GM21717 (cell line): ENCODE data around the gene SLC25A44.

Experiments used
- ATAC-seq: cut with Tn5 transposase; IDR thresholded peaks from one replicate; pipeline ENCODE4 v1.9.1; 2021; ENCODE audit warnings: mild to moderate bottlenecking, moderate library complexity; ENCODE audit not compliant: unreplicated experiment

Gene SLC25A44

DNA sequence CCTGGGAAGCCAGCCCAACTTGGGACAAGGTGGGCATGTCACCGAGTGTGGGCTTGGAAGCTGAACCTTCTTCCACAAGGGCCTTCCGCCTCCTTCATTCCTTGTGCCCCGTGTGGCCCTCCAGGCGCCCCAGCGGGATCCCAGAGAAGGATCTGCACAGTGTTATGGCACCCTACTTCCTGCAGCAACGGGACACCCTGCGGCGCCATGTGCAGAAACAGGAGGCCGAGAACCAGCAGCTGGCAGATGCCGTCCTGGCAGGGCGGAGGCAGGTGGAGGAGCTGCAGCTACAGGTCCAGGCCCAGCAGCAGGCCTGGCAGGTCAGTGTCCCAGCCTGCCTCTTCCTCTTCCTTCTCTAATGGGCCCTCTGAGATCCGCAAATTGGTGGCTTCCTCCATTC, 42.3 kb downstream of the SLC25A44 start:
- ATAC-seq = no peak

DNA sequence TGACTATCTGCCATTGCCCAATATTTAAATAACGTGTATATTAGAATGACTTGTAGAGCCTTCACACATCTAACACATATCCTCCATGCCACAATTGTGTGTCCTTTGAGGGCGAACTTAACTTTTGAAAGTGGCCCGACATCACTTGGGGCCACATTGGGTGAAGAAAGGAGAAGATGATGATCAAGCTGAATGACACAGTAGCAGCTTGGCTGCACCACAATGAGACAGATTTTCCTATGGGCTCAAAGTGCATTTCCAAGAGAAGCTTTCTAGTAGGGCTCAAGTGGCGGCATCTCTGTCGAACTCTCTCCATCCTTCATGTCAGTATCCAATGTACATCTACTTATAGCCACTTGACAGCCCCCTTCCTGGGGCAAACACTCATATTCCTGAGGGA, 44.3 kb downstream of the SLC25A44 start:
- ATAC-seq = no peak

DNA sequence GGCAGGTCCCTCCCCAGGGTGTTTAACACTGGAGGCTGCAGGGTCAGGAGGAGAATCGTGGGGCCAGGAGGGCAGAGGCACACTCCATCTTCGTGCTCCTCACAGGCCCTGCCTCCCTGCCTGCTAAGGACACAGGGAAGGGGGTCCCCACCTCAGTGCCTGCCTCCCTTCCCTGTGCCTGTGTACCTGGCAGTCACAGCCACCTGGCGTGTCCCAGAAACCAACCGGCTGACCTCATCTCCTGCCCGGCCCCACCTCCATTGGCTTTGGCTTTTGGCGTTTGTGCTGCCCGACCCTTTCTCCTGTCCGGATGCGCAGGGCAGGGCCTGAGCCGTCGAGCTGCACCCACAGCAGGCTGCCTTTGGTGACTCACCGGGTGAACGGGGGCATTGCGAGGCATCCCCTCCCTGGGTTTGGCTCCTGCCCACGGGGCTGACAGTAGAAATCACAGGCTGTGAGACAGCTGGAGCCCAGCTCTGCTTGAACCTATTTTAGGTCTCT, 47.5 kb downstream of the SLC25A44 start:
- no peak for ATAC-seq

DNA sequence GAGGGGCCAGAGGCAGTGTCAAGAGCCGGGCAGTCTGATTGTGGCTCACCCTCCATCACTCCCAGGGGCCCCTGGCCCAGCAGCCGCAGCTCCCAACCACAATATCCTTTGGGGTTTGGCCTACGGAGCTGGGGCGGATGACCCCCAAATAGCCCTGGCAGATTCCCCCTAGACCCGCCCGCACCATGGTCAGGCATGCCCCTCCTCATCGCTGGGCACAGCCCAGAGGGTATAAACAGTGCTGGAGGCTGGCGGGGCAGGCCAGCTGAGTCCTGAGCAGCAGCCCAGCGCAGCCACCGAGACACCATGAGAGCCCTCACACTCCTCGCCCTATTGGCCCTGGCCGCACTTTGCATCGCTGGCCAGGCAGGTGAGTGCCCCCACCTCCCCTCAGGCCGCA, 48.0 kb downstream of the SLC25A44 start, which contains the start of gene BGLAP:
TSS of gene BGLAP (plus strand) at position 259 of the 400 bp plus-strand sequence. CDS start at position 307, 48 bp downstream.
- no peak for ATAC-seq

DNA sequence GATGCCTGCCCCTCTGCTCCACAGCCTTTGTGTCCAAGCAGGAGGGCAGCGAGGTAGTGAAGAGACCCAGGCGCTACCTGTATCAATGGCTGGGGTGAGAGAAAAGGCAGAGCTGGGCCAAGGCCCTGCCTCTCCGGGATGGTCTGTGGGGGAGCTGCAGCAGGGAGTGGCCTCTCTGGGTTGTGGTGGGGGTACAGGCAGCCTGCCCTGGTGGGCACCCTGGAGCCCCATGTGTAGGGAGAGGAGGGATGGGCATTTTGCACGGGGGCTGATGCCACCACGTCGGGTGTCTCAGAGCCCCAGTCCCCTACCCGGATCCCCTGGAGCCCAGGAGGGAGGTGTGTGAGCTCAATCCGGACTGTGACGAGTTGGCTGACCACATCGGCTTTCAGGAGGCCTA, 48.8 kb downstream of the SLC25A44 start:
- no peak for ATAC-seq

DNA sequence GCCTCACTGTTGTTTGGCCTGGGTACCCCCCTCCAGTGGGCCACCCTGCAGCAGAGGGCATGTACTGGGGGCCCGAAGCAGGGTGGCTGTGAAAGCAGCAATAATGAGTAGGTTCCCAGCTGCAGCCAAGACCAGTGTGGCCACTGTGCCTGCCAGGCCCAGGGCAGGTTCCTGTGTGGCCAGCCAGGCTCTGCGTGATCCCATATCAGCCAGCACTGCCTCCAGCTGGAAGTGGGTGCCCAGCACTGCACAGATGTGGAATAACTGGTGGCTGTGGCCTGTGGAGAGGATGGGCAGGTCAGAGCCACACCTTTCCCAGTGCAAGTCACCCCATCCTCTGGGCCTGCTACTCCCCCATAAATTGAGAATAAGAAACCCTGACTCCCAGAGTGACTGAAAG, 50.2 kb downstream of the SLC25A44 start:
- no peak for ATAC-seq

DNA sequence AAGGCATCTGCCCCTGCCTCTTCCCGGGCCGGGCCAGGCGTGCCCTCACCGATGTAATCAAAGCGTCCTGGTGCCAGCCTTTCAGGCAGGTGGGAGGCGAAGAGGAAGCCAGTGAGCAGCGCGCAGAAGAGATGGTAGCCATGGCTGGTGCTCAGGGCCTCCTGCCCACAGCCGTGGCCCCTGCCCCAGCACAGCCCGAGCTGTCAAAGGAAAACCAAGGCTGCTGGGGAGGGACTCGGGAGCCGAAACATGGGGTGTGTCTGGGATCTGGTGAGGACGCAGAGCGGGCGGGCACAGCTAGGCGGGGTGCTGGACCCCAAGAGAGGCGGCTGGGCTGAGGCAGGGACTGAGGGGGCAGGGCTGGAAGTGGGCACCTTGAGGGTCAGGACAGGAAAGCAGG, 50.8 kb downstream of the SLC25A44 start:
- ATAC-seq = no peak

DNA sequence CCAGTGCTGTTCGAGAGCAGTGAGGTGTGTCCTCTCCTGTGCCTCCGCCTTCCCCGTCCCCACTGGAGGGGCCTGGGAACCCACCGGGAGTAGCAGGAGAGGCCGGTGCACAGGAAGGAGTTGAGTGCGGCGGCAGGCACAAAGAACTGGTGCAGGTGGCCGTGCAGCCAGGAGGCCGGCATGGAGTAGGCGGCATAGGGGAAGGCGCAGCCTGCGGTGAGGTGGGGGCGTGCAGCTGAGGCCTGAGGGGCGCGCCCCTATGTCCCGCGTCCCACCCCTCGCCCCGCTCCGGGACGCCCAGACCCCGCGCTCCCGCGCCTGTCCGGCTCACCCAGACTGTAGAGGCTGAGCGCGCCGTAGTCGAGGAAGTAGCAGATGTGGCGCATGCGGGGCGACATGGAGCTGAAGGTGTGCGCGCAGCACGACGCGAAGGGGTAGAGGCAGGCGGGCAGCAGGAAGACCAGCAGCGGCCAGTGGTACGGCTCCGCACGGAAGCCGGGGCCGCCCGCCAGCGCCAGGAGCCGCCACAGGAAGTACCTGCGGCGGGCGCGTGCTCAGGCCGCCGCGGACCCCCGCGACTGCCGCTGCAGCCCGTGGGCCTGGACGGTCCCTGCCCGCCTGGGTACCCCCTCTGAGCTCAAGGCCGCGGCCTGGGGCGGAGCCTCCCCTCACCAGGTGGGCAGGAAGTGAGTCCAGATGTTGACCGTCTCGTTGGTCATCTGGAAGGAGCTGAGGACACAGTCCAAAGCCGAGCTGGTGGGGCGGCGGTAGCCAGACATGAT, 51.7 kb downstream of the SLC25A44 start:
- ATAC-seq = no peak

DNA sequence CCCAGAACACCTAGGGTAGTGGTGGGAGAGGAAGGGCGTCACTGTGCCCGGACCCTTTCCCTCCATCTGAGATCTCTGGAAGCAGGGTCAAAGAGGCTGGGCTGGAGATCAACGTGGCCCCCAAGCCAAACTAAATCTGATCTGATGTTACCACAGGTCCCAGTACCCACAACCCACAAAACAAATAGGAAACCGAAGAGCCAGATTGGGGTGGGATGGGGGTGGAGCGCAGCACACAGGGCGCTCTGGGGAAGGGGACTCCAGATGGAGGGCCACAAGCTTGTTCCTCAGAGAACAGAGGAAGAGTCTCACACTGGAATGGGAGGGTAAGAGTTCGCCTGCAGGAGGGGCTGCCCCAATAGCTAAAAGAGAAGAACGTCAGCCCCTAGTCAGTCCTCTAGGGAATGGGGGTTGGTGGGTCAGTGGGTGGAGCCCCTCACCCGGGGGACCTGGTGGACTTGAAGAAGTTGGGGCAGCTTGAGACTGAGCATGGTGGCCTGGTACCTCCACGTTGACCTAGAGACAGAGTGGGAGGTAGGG, 52.4 kb downstream of the SLC25A44 start:
- no peak for ATAC-seq

DNA sequence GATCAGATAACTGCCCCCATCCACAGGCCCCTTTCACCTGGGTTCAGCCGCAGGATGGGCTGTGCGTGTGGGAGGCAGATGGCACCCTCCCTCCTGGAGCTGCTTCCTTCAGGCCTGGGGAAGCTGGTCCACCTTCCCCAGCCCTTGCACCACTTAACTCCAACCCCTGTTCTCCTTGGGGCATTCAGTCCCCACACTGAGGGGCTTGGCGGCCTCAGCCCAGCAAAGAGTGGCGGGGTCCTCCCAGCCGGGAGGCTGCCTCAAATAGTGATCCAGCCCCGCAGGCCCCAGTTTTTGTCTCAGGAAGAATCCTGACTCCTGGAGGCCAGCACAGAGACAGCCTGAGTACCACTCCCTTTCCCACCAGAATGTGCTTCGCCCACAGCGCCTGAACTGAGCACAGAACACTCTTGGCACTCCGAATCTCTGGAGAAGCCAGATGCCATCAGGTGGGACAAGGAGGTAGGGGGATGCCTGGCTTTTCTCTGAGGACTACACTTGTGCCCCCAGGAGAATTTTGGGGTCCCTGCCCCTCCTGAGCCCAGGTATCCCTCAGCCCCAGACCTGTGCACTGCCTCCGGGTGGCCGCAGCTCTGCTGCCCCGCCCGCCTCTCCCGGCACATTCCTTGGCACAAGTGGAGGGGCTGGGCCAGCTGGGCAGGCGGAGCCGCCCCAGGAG, 53.0 kb downstream of the SLC25A44 start:
- no peak for ATAC-seq

DNA sequence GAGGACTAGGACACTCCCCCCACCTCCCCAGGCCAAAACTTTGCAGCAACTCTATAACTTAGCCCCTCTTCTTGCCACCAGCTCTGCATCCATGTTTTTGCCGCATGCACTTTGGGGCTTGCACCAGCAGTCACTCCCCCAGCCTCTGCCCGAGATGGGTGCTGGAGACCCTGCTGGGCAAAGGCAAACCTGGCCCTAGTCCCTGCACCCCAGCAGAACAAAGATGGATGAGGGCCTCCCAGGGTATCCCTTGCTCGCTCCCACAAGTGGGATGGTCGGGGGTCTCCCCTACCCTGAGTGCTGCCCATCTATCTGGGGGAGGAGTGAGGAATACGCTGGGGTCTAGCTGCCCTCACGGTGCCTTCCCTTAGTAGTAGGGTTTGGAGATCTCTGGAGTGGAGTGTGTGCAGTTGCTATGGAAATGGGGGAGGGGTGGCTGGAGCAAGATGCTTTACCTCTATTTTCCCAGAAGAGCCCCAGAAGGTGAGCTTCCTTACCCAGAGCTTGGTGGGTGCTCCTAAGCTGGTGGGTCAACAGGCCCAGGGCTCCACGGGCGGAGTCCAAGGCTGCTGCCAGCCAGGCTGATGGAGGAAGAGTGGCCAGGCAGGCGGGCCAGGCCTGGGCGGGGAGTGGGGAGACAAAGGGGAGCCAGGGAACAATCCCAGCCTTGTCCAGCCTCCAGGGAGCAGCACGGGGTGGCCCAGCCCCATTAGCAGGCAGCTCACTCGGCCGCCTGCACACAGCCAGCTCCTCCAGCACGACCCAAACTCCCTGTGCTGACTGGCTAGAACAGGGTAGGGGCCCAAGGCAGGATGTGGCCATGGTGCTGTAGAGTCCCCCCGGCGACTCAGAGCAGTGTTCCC, 53.8 kb downstream of the SLC25A44 start, which contains the start of gene PAQR6:
TSS of gene PAQR6 (minus strand) at position 597 of the 863 bp plus-strand sequence. CDS start 1,325 bp downstream, outside the sequence.
- ATAC-seq = no peak

DNA sequence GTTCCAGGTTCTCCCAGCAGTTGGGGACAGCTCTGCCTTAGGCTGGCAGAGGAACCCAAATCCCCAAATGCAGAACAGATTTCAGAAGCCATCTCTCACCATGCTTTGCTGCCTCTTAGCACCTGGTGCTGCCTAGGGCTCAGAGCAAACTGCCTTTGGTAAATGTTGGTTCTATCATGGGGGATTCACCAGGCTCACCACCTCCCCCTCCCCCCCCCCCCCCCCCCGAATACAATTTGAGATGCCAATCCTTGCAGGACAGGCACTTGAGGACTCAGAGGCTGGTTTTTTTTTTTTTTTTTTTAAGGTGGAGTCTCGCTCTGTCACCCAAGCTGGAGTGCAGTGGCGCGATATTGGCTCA, 54.4 kb downstream of the SLC25A44 start:
- no peak for ATAC-seq

DNA sequence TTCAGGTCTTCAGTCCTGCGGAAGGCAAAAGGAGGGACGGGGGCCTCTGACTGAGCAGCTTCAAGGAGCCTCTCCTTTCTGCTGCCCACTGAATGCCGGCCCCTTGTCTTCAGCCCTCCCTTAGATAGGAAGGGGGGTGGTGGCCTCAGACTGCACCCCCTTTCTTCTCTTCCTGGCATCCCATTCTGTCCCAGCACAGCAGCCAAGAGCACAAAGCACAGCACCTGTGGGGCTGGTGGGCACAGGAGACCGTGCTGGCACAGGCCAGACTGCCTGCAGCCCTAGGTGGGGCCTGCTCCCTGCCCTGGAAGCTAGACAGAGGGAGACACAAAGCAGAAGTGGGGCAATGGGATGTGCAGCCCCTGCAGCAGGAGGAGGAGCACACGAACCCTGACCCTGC, 55.7 kb downstream of the SLC25A44 start:
- no peak for ATAC-seq

DNA sequence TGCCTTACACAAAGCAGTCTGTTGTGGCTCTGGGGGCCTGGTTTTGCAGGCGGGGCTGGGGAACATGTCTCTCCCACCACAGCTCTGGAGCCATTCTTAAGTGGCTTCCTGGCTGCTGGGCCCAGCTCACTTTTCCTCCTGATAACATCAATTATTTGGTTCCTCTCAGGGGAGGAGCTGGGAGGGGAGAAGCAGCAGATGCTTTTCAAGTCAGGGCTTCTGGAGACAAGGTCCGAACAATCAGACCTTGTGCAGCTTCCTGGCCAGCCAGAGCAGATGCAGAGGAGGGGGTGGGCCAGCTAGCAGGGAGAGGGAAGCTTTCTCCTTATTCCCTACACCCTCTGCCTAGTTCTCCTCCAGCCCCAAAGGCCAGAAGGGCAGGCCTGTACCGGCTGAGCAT, 57.6 kb downstream of the SLC25A44 start:
- ATAC-seq = no peak

DNA sequence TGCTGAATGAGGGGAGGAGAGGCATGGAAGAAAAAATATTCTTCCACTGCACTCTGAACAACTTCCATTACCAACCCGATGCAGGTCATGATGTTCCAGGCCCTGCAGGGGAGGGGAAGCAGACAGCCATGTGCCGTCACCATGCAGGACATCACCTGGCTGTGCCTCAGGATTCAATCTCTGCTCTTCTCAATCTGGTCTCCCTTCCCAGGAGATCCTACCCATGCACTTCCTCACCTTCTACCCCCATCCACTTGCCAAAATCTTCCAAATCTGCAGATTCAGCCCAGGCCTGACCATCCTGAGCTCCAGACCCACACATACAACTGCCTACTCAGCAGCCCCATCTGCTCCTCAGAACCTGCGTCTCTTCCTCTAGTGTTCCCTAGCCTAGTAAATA, 59.7 kb downstream of the SLC25A44 start:
- no peak for ATAC-seq

DNA sequence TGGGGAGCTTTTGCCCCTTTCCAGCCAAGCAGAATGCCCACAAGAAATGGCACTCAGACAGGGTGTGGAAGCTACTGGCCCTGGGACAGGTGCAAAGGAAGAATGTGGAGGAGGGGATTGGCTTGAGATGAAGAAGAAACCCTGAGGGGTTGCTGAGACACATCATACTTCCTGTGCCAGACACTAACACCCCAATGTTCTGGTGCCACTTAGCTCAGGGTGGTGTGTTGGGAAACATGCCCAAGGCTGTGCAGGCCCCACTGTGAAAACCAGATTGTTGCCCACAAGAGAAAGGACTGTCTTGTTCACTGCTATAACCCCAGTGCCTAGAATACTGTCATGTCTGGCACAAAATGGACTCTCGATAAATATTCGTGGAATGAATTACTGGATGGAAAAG, 63.8 kb downstream of the SLC25A44 start:
- no peak for ATAC-seq

DNA sequence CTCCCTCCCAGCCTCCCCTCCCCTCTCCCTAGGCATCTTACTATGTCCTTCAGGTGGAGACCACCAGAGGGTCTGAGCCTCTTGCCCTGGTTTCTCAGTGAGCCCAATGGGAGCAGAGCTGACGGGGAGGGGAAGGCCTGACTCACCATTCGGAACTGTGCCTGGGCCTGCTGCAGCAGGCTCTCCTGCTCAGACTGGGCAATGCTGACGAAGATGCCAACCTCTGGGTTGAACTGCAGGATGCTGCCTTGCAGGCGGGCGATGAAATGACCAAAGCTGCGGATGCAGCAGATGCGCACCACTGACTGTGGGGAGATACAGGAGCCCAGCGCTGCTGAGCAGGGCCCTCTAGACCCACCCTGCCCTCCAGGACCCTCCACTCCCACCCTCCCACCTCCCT, 65.0 kb downstream of the SLC25A44 start:
- ATAC-seq = no peak

DNA sequence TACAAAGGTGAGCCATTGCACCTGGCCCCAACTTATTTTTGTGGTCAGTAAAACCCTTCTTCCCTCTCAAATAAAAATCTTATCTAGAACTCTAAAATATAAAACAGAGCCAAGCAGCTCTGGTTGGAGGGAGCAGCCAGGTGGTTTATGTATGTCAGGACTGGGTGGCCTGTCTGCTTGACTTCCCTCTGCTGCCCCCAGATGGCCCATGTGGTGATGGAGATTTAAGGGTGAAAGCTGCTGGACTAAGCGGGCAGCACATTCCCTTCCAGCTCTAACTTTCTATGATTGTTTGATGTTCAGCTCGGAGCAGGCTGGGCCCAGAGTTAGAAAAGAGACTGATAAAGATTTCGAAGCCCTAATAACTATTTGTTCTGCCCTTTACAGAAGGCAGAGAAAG, 65.9 kb downstream of the SLC25A44 start:
- no peak for ATAC-seq

DNA sequence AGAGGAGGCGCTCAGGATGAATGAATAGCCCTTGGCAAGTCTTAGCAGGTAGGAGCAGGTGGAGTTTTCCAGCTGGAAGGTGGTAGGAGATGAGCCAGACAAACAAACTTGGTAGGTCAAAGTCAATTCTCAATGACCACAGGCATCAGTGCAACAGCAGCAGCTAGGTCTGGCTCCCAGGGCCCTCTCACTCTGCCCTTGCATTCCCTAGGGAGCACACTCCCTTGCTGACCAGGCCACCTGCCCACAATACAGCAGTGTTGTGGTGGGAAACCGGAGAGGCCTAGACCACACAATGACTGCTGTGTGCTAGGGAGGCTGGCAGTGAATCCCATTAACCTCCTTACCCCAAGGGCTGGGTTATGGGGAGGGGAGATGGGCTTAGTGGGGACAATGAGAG, 67.0 kb downstream of the SLC25A44 start:
- no peak for ATAC-seq
